GM12872 (cell line): Measurements from ENCODE around the gene TBC1D9B.

ENCODE experiments used
- TF ChIP-seq, protein P1 (sequence below): IDR thresholded peaks from 3 replicates; pipeline ENCODE4 v1.5.1; 2011; ENCODE audit warnings: low read depth, mild to moderate bottlenecking, low read length, moderate library complexity; ENCODE audit not compliant: insufficient read depth

The TBC1D9B gene

DNA sequence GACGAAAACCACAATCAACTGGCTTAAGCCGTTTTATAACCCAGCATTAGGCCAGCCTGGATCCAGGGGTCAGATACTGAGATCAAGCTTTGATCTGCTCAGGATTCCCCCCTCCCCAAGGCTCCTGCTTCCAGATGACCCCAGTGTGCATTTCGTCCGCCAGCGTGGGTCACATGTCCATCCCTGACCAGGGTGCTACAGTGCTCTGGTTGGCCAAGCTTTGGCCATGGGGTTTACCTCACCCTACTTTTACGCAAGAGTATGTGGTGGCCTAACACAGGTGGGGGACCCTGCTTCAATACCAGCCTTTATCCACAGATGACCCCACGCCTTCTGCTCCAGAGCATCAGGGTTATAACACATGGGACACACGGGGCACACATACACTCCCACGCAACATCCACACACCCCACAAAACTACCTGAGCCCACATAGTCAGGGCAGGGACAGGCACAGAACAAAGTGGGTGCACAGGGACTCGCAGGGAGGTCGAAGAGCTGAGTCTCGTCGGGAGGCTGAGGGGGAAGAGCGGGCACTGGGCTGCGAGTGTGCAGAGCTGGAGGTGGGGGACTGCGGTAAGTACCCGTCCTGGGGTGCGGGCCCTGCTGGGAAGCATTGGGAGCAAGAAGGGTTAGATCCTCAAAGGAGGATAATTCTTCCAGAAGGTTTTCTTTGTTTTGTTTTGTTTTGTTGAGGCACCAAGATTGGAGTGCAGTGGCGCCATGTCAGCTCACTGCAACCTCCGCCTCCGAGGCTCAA lies 92.0 kb downstream of the TBC1D9B start:
- TF ChIP-seq, protein P1, sequence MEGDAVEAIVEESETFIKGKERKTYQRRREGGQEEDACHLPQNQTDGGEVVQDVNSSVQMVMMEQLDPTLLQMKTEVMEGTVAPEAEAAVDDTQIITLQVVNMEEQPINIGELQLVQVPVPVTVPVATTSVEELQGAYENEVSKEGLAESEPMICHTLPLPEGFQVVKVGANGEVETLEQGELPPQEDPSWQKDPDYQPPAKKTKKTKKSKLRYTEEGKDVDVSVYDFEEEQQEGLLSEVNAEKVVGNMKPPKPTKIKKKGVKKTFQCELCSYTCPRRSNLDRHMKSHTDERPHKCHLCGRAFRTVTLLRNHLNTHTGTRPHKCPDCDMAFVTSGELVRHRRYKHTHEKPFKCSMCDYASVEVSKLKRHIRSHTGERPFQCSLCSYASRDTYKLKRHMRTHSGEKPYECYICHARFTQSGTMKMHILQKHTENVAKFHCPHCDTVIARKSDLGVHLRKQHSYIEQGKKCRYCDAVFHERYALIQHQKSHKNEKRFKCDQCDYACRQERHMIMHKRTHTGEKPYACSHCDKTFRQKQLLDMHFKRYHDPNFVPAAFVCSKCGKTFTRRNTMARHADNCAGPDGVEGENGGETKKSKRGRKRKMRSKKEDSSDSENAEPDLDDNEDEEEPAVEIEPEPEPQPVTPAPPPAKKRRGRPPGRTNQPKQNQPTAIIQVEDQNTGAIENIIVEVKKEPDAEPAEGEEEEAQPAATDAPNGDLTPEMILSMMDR, result no peak

DNA sequence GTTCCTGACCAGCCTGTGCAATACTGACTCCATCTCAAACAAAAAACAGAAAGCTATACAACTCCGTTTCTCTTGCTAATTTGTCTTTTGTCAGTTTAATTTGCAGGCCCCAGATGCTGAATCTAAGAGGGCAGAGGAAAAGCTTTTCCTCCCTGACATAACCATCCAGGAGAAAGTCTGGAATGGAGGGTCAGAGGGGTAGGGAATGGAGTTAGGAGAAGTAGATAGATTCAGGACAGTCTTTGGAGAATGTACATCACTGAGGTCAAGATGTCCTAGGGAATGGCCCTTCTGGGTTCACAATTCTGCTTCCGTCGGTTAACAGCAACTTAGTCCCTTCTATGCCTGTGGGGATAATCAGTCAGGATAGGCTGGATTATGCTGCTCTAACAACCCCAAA lies 93.6 kb downstream of the TBC1D9B start:
- TF ChIP-seq, protein P1, result no peak

- TF ChIP-seq, protein P1, result no peak
Observed at GRCh38 chr5:179812997-179813607, 94.6 kb downstream of the TBC1D9B start.

DNA sequence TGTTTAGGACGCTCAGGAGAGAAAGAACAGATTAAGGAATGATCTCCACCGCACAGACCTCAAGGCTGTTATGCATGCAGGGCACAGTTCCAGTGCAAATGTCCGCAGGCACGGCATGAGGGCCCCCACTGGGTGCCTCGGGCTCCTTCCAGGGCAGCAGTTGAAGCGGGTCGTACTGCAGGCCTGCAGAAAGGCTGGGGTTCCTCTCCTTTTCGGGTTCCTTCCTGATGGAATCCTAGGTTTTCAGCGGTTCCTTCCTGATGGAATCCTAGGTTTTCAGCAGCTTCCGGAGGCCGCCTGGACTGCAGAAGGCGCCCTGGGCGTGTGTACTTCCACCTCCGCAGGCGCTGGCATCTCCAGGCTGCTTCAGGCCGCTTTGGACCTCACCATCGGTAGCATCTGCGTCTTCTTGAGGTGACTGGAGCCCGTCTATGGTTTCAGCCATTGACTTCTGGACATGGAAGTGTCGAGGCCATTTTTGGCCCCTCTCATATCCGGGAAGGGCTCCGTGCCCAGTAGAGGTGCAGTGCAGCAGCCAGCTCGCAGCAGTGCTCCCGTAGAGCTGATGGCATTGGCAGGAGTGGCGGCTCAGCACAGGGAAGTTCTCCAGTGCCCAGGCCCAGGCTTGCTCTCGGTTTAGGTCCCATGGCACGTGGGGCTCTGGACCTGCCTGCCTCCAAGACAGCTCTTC lies 95.4 kb downstream of the TBC1D9B start:
- TF ChIP-seq, protein P1, result no peak
